Adipocyte (in vitro differentiated cells): Measurements from ENCODE around the gene PDIA4.
"Not testable (repeated sequence)": the region's sequence is repeated elsewhere in the genome, so short reads cannot be mapped to it uniquely, and the experiment has no call there.

Experiments used
- DNase-seq: peaks from one replicate; pipeline ENCODE4 v3.0.0-alpha.2; 2015; ENCODE audit warnings: low read depth
- H3K27me3 ChIP-seq: replicated peaks from 2 replicates; pipeline ENCODE4 v1.7.0; 2013; ENCODE audit warnings: mild to moderate bottlenecking, low read length, moderate library complexity; ENCODE audit not compliant: control insufficient read depth, insufficient read depth
- H3K36me3 ChIP-seq: 2 replicates; pipeline ENCODE4 v1.7.0; 2013; ENCODE audit warnings: low read length, mild to moderate bottlenecking, moderate library complexity; ENCODE audit not compliant: control insufficient read depth, insufficient read depth, severe bottlenecking
- H3K4me1 ChIP-seq: 2 replicates; pipeline ENCODE4 v1.7.0; 2013; ENCODE audit warnings: mild to moderate bottlenecking, low read length, moderate library complexity; ENCODE audit not compliant: control insufficient read depth, insufficient read depth
- H3K4me3 ChIP-seq: 2 replicates; pipeline ENCODE4 v1.7.0; 2013; ENCODE audit warnings: mild to moderate bottlenecking, low read length, moderate library complexity
- H3K9ac ChIP-seq: 2 replicates; pipeline ENCODE4 v1.7.0; 2013; ENCODE audit warnings: mild to moderate bottlenecking, low read length, moderate library complexity
- H3K9me3 ChIP-seq: 2 replicates; pipeline ENCODE4 v1.7.0; 2013; ENCODE audit warnings: mild to moderate bottlenecking, low read length, moderate library complexity; ENCODE audit not compliant: control insufficient read depth

The PDIA4 gene

GRCh38 chr7:149062217-149062899, 34.1 kb upstream of the PDIA4 start:
- H3K36me3 ChIP-seq, H3K4me3 ChIP-seq, DNase-seq: not testable (repeated sequence)

DNA sequence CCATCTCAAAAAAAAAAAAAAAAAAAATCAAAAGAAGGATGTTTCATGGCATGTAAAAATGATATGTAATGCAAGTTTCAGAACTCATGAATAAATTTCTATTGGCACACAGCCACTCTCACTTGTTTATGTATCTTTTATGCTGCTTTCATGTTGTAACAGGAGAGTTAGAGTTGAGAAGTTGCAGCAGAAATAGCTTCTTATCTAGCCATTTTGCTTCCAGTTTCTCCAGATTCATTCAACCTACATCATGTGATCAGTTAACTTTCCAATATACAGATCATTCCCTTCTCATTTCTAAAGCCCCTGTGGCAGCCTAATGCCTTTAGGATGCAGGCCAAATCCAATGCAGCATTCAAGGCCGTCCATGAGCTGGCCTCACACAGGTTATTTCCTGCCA, 31.9 kb upstream of the PDIA4 start:
- DNase-seq, result peak; percentile 23
- Histone ChIP-seq H3K4me3 (no peak overlapping the region), H3K9ac (no peak overlapping the region), H3K4me1 (no peaks in the 10 kb centered on the region), H3K27me3 (no peaks in the 10 kb centered on the region), H3K36me3 (no peaks in the 10 kb centered on the region), H3K9me3 (no peaks in the 10 kb centered on the region)

More at GRCh38 chr7:149062217-149062899, 34.1 kb upstream of the PDIA4 start:
- H3K4me1 ChIP-seq, H3K9ac ChIP-seq, H3K9me3 ChIP-seq, H3K27me3 ChIP-seq: not testable (repeated sequence)

DNA sequence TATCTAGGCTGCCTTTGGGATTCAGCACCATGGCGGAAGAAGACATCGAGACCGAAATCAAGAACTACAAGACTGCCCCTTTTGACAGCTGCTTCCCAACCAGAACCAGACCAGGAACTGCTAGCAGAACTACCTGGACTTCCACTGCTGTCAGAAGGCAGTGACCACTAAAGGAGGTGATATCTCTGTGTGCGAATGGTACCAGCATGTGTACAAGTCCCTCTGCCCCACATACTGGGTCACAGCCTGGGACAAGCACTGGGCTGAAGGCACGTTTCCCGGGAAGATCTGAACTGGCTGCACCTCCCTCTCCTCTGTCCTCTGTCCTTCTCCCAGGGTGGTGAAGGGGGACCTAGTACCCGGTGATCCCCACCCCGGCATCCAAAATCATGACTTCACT, 25.6 kb upstream of the PDIA4 start:
- H3K9me3 ChIP-seq, result no peaks in the 10 kb centered on the region
- H3K4me1 ChIP-seq, result no peaks in the 10 kb centered on the region
- no peak overlapping the region for H3K9ac ChIP-seq
- H3K4me3 ChIP-seq, result no peak overlapping the region
- H3K36me3 ChIP-seq, result no peaks in the 10 kb centered on the region
- no peak for DNase-seq
- peaks cover 4% of the 10 kb centered on the region for H3K27me3 ChIP-seq

DNA sequence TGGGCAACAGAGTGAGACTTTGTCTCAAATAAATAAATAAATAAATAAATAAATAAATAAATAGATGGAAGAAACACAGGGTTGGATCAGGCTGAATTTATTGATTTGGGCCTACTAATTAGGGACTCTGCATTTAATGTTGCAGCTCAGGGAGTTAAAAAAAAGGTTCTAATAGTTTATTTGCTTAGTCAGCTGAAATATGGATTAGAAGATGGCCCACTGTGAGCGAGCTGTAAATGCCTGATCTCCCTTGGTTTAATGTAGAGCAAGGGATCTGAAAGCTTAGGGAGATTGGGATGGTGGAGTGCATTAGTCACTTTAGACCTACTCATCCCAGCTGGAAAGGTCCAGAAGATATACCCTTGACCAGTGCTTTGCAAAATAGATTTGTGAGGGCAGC, 25.1 kb upstream of the PDIA4 start:
- peaks cover 4% of the 10 kb centered on the region for H3K27me3 ChIP-seq
- DNase-seq, result no peak
- no peak overlapping the region for H3K9ac ChIP-seq
- no peaks in the 10 kb centered on the region for H3K9me3 ChIP-seq
- no peaks in the 10 kb centered on the region for H3K36me3 ChIP-seq
- H3K4me3 ChIP-seq, result no peak overlapping the region
- H3K4me1 ChIP-seq, result no peaks in the 10 kb centered on the region

GRCh38 chr7:149050941-149051340, 22.6 kb upstream of the PDIA4 start:
- Histone ChIP-seq H3K9me3 (no peaks in the 10 kb centered on the region), H3K4me3 (no peak overlapping the region), H3K27me3 (peaks cover 4% of the 10 kb centered on the region), H3K4me1 (no peaks in the 10 kb centered on the region), H3K36me3 (no peaks in the 10 kb centered on the region), H3K9ac (no peak overlapping the region)
- no peak for DNase-seq

DNA sequence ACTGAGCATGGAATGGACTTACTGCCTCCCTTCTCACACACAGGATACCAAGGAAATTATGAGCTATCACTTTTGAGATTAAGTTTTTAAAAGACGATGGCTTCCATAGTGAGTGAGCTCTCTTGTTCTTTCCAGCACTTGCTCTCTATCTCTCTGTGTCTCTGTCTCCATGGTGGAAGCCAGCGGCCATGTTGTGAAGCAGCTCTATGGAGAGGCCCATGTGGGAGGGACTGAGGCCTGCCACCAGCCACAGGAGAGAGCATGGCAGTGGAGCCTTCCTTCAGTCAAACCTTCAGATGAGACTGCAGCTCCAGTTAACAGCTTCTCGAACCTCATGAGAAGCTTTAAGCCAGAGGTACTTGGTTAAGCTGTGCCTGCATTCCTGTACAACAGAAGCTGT, 20.5 kb upstream of the PDIA4 start:
- no peaks in the 10 kb centered on the region for H3K36me3 ChIP-seq
- H3K4me1 ChIP-seq, result no peaks in the 10 kb centered on the region
- H3K27me3 ChIP-seq, result peaks cover 4% of the 10 kb centered on the region
- H3K9ac ChIP-seq, result no peak overlapping the region
- H3K9me3 ChIP-seq, result no peaks in the 10 kb centered on the region
- no peak overlapping the region for H3K4me3 ChIP-seq
- no peak for DNase-seq

DNA sequence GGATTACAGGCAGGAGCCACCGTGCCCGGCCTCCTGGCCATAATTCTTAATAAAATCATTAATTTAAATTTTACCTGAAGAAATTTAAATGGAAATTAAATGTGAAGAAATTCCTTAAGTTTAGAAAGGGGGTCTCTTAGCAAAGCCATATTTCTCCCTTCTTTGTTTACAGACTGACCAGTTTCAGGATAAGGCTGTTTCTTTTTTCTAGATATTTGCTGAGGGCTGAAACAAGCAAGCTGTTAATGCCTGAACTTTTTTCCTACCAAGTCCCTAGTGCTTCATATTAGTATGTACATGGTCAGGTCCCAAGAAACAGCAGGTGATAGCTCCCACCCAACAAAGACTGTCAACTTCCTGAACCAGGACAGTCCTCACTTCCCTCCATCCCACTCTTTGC, 18.1 kb upstream of the PDIA4 start:
- DNase-seq, result no peak
- Histone ChIP-seq H3K9ac (no peak overlapping the region), H3K9me3 (no peaks in the 10 kb centered on the region), H3K4me1 (no peaks in the 10 kb centered on the region), H3K27me3 (peaks cover 3% of the 10 kb centered on the region), H3K4me3 (no peak overlapping the region), H3K36me3 (no peaks in the 10 kb centered on the region)

DNA sequence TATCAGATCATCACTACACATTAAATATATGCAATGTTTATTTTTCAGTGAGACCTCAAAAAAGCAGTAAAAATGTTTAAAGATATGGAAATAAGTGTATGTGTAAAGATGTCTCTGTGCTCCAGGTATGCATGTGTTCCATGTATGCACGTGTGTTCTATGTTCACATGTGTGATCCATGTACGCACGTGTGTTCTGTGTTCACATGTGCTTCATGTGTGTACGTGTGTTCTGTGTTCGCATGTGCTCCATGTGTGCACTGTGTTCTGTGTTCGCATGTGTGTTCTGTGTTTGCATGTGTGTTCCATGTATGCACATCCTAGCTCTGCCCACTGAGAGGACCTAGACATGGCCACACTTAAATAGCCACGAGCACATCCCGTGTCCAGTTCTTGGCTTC, 15.6 kb upstream of the PDIA4 start:
- H3K4me1 ChIP-seq, result no peaks in the 10 kb centered on the region
- DNase-seq, result no peak
- H3K9me3 ChIP-seq, result no peaks in the 10 kb centered on the region
- H3K36me3 ChIP-seq, result no peaks in the 10 kb centered on the region
- no peaks in the 10 kb centered on the region for H3K27me3 ChIP-seq
- H3K9ac ChIP-seq, result no peak overlapping the region
- no peak overlapping the region for H3K4me3 ChIP-seq

- DNase-seq, result no peak
- Histone ChIP-seq H3K4me1 (no peaks in the 10 kb centered on the region), H3K9ac (no peak overlapping the region), H3K36me3 (no peaks in the 10 kb centered on the region), H3K27me3 (peaks cover 3% of the 10 kb centered on the region), H3K4me3 (no peak overlapping the region), H3K9me3 (peaks cover 4% of the 10 kb centered on the region)
Measured at GRCh38 chr7:149041350-149041749, 13.0 kb upstream of the PDIA4 start.

- not testable (repeated sequence) for H3K9me3 ChIP-seq, H3K27me3 ChIP-seq, DNase-seq, H3K4me1 ChIP-seq, H3K4me3 ChIP-seq, H3K9ac ChIP-seq, H3K36me3 ChIP-seq
Measured at GRCh38 chr7:149038641-149039040, 10.3 kb upstream of the PDIA4 start.

DNA sequence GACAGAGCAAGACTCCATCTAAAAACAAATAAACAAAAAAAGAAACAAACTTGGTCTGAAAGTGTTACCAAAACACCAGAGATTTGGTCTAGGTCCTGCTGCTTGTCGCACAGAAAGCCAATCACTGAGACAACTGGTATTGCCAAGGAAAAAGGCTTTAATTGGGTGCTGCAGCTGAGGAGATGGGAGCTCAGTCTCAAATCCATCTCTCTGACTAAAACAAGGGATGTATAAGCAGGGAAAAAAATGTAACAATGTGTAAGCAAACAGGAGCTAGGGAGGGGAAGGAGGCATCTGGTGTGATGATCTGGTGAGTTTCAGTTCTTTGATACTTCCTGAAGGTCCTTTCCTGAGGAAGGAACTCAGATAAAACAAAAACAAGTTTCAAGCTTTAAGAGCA, 8.4 kb upstream of the PDIA4 start:
- Histone ChIP-seq H3K27me3 (peaks cover 3% of the 10 kb centered on the region), H3K36me3 (no peaks in the 10 kb centered on the region), H3K4me3 (no peak overlapping the region), H3K9ac (no peak overlapping the region), H3K4me1 (no peaks in the 10 kb centered on the region), H3K9me3 (peaks cover 4% of the 10 kb centered on the region)
- no peak for DNase-seq

DNA sequence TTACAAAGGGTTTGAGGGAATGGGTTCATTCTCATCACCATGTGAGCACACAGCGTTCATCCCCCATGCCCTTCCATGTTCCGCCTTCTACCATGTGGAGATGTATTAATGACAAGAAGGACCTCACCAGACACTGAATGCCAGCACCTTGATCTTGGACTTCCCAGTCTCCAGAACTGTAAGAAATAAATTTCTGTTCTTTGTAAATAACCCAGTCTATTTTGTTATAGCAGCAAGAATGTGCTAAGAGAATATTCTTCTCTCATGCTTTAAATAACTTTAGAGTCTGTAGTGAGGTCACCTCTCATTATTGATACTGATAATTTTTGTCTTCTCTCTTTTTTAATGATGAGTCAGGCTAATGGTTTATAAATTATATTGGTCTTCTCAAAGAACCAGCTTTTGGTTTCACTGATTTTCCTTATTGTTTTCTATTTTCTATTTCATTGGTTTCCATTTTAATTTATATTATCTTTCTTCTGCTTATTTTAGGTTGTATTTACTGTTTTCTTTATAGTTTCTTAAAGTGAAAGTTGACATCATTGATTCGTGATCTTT, 3.1 kb upstream of the PDIA4 start:
- no peaks in the 10 kb centered on the region for H3K27me3 ChIP-seq
- no peak overlapping the region for H3K4me3 ChIP-seq
- H3K9ac ChIP-seq, result no peak overlapping the region
- DNase-seq, result no peak
- no peaks in the 10 kb centered on the region for H3K9me3 ChIP-seq
- peaks cover 17% of the 10 kb centered on the region for H3K4me1 ChIP-seq
- H3K36me3 ChIP-seq, result no peaks in the 10 kb centered on the region
